Activated T-cell treated with anti-CD3 and anti-CD28 coated beads for 1 hour (primary cell): ENCODE results near the gene UBA3.

Experiments
- DNase-seq: peaks from one replicate; pipeline ENCODE4 v3.0.0-alpha.2; 2020; ENCODE audit warnings: low read depth

UBA3 gene

DNA sequence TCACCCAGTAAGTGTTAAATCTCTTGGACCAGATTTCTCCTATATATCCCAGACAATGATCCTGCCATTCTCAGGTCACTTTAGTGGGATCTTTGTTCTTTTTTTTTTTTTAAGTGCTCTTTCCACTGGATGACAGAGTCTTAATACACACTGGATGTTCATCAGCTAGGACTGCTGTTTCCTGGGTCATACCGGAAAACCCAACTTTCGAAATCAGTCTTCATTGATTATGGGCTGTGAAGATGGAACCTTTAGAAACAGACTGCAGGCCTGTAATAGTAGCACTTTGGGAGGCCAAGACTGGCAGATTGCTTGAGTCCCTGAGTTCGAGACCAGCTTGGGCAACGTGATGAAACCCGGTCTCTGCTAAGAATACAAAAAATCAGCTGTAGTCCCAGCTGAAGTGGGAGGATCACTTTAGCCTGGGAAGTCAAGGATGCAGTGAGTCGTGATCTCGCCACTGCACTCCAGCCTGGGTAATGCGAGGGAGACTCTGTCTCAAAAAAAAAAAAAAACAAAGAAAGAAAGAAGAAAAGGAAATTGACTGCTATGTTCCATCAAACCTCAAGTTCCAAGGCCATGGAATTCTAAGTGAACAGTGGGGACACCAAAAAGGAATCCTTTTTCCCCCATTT, 69.0 kb downstream of the UBA3 start:
- no peak for DNase-seq

DNA sequence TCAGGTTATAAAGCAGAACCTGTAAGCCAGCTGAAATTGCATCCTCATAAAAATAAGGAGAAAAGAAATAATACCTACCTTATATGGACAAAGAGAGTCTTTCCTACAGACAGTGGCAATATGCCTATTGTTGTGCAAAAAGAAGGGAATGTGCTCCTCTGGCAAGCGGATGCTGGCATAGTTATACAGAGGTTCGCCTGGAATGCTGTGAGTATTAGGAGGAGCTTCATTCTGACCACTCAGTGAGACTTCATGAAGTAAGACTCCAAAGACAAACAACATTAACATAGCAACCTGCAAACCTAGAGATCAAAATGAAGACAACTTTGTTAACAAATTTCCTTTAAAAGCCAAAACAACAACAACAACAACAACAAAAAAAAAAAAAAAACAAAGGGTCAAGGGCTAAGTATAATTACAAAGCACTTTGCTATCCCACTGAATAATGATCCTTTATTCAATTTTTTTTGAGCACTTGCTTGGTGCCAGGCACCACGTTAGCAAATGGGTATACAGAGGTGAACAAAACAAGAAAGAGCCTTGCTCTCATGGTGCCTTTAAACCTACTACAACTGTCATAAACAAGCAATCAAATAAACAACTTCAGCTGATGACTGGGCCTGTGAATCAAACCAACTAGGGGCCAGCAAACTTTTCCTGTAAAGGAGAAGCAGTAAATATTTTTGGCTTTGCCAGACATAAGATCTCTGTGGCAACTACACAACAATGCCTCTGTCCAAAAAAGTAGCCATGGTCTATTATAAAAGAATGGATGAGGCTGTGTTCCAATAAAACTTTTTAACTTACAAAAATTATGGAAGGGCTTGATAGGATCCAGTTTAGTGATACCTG, 70.4 kb downstream of the UBA3 start:
- no peak for DNase-seq

DNA sequence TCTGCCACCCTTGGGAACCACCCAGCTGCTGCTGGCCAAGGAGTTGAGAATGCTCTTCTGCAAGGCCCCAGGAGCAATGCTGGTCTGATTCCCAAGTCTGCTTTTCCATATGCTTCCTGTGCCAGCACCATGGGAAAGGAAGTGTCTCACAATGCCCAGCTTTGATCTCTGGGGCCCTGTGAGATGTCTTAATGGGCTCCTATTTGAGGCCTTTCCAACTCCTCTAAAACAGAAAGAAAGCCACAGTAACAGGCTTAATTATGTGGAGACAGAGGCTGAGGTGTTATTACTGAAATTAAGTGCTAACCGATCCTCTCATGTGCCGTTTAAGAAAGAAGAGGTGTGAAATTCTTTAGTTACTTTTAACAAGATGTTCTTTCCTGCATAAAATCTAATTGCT, 71.2 kb downstream of the UBA3 start:
- no peak for DNase-seq

DNA sequence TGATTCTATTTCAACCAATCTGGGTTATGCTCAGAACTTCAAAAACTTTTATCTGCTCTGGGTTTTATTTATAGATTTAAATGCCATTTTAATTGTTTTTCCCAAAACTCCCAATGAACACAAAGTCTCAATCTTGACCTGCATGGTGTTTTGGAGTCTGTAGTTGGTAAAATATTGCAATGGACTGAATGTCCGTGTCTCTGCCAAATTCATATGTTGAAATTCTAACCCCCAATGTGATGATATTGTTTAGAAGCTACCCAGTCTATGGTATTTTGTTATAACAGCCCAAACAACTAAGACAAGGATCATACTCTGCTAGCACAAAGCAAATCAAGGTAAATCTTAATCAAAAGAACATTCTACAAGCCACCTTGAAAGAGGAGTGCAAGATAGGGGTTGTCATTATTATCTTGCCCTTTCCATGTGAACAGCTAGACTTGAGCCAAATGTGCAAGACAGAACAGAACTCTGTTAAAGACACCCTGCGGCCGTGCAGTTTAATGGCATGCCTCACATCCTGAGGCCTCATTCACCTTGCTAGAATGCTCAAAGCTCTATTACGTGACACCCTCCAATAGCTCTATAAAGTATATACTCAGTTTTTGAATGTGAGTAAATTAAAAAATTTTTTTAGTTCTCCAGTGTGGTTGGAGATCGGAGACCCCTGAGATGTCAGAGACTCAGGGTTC, 74.2 kb downstream of the UBA3 start:
- no peak for DNase-seq

DNA sequence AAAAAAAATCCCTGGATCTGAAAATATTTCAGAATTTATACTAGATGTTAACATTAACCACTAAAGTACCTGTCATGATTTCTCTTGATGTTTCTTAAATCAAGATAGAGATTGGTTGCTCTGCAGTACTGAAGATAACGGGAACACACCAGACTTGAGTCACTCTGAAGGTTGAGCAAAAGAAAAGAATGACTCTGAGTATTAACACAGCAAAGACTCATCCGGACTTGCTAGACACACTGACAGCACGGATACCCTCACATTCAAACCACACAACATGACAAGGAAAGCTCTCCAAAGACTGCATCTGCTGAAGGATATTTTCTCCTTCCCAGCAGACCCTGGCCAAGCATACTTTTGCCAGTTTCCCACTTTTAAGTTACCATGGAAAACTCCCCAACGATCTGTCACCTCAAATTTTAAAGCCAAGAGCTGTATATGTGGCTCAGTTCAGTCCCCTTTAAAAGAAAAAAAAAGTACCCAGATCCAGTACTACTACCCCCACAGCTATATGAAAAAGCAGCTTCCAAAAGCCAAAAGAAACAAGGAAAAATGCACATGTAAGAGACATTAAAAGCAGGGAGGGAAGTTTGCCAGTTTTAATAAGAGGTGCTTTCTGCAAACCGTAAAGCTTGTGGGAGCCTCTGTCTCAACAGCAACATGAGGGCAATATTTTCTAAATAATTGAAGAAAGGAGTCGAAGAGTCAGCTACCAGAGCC, 74.9 kb downstream of the UBA3 start:
- DNase-seq = no peak
